Right cardiac atrium (tissue), 5 donors: ENCODE data around the gene CLMN. TPM values are rescaled to one million over a fixed set of nuclear protein-coding genes. Genes with fewer than 3 reads are reported as not detected.

Source experiments
- ATAC-seq, 2 donors: fragments of 200-7000 bp; cut with Tn5 transposase; one replicate each; pipeline versions ENCODE4 v1.8.0 to v1.9.1; 2020; ENCODE audit warnings: moderate library complexity in 2 of 2, mild to moderate bottlenecking in 1 of 2
- DNase-seq, 3 donors: peaks; one replicate each; pipeline ENCODE4 v3.0.0-alpha.2; 2020
- H3K27ac ChIP-seq: one replicate; pipeline ENCODE4 v1.5.1; 2013; ENCODE audit warnings: mild to moderate bottlenecking, low read length, control low read depth, moderate library complexity
- H3K27me3 ChIP-seq: one replicate; pipeline ENCODE4 v1.6.1; 2013; ENCODE audit not compliant: control insufficient read depth, insufficient read depth
- H3K4me1 ChIP-seq: one replicate; pipeline ENCODE4 v1.6.1; 2013; ENCODE audit warnings: low read length; ENCODE audit not compliant: control insufficient read depth, insufficient read depth
- H3K4me3 ChIP-seq: one replicate; pipeline ENCODE4 v1.5.1; 2013; ENCODE audit warnings: low read length, control low read depth
- H3K9me3 ChIP-seq: one replicate; pipeline ENCODE4 v1.6.1; 2013; ENCODE audit warnings: low read length; ENCODE audit not compliant: control insufficient read depth
- WGBS: extraction: QIAGEN DNeasy Blood & Tissue Kit; methylation state at CpG from one replicate; pipeline ENCODE4 v1.1.7; 2013; 5-methylcytosine and 5-hydroxymethylcytosine counted together
- intact Hi-C, 4 donors: fragments of 100-400 bp; cut with DNase I; formaldehyde crosslinking; loops; one replicate each; pipeline versions ENCODE4 v1.11.0 to v1.14.0; 2022 to 2023
- polyA plus RNA-seq: library from polyadenylated mRNA; stranded (reverse); fragments of 200-250 nt; gene quantifications from one replicate; pipeline ENCODE4 v1.2.3, GENCODE V29; 2013
- total RNA-seq, 4 donors: library from RNA; stranded (reverse); fragmentation: NEBNext Ultra II Directional; extraction: Animal tissue kit (Norgen Biotek cat#: 25700); gene quantifications; one replicate each; pipeline ENCODE4 v1.2.1, GENCODE V29; 2021
- donor health status: healthy with polysubstance abuse.
- donor health status: DM: no; HTN: yes; CAD: no.
- donor health status: DM: no; HTN: no; CAD: no.
- donor health status: DM: no; HTN: yes; CAD: no; lungs with severe emphysema.
- donor health status: DM: yes; HTN: yes; CAD: no.

The CLMN gene
- total and polyA plus RNA-seq, 5 donors, result 3.1 to 9.1 (median 6.4) TPM

DNA sequence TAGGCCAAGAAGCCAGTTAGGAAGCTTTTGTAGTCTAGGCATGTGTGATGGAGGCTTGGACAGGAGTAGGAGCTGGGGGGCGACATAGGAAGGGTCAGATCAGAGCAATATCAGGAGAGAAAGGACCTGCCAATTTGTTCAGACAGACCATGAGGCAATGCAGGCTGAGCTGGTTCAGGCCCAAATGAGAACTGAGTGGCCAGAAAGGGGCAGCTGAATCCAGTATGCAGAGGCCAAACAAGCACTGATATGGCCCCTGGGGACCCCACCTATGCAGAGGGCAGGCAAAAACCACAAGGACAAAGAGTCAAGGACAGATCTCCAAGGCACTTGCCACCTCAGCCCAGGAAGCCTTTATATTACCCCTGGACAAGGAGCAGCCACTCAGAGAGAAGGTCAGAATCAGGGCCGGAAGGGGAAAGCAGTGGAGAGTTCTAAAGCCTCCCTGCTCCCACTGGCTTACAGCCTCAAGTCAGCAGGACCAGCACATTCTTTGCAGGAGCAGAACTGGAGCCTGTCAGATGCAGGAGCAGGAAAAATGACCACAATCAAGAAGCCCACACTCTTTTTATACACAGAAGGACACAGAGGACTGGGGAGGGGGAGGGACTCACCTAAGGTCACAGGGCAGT lies 37.2 kb downstream of the CLMN start:
- H3K27me3 ChIP-seq, result no peaks in the 10 kb centered on the region
- intact Hi-C loops, result no loop called here
- no peaks in the 10 kb centered on the region for H3K4me1 ChIP-seq
- no peaks in the 10 kb centered on the region for H3K9me3 ChIP-seq
- no peak overlapping the region for H3K4me3 ChIP-seq
- peak in 1 of 2 donors; percentile 31 for ATAC-seq
- no peak for DNase-seq
- H3K27ac ChIP-seq, result no peak overlapping the region
- 51% methylated on average over 2 of the region's 2 CpGs for WGBS

DNA sequence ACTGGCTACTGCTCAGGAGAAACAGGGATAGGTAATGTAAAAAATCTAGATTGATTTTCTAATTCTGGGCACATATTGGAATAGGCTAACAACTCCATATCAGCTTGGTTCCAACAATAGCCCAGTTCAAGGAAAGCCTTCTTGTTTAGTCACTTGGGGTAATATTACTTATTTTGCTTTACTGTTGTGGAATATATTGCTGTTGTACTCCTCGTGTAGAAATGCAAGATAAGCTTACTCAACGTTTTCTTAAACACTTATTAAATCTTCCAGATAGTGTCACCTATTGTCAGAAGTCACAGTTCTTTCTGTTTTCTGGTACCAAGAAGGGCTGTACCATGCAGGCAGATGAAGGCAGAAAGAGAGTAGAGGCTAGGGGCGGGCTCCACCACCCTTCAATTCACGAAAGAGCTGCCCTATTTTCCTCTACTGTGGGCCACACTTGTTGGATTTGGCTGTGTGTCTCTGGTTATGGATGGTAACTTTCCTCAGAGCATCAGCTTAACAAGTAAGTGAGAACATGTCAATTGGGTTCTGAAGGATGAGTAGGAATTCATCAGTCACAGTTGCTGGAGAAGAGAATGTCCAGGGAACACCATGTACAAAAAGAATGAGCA lies 38.0 kb downstream of the CLMN start:
- Histone ChIP-seq H3K4me3 (no peak overlapping the region), H3K27me3 (no peaks in the 10 kb centered on the region), H3K4me1 (no peaks in the 10 kb centered on the region), H3K9me3 (no peaks in the 10 kb centered on the region), H3K27ac (no peak overlapping the region)
- intact Hi-C loops, result no loop called here
- no peak for DNase-seq
- WGBS, result 72% methylated on average over 4 of the region's 4 CpGs
- ATAC-seq, result no peak

DNA sequence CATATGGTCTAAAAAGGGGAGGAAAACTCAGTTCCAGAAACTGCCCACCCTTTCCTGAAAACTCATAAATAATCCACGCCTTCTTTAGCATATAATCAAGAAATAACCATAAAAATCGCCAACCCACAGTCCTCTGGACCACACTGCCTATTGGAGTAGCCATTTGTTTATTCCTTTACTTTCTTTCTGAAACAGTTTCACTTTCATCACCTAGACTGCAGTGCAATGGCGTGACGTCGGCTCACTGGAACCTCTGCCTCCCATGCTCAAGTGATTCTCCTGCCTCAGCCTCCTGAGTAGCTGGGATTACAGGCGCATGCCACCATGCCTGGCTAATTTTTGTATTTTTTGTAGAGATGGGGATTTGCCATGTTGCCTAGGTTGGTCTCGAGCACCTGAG lies 44.2 kb downstream of the CLMN start:
- H3K4me3 ChIP-seq, result no peak overlapping the region
- H3K27me3 ChIP-seq, result no peaks in the 10 kb centered on the region
- no peak overlapping the region for H3K27ac ChIP-seq
- WGBS, result 90% methylated on average over 7 of the region's 7 CpGs
- intact Hi-C loops, result no loop called here
- DNase-seq (no peak), ATAC-seq (no peak)
- H3K9me3 ChIP-seq, result no peaks in the 10 kb centered on the region
- no peaks in the 10 kb centered on the region for H3K4me1 ChIP-seq

DNA sequence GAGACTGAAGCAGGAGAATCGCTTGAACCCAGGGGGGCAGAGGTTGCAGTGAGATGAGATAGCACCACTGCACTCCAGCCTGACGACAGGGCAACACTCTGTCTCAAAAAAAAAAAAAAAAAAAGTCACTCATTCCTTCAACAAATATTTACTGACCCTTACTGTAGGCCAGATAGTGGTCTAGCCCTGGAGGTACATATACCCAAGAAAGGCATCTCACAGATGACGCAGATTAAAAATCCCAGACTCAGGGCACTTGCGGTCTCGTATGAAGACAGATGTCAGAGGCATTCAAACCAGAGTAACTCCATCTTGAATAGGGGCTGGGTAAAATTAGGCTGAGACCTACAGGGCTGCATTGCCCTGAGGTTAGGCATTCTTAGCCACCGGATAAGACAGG lies 44.8 kb downstream of the CLMN start:
- Histone ChIP-seq H3K27ac (no peak overlapping the region), H3K4me1 (no peaks in the 10 kb centered on the region), H3K4me3 (no peak overlapping the region), H3K9me3 (no peaks in the 10 kb centered on the region), H3K27me3 (no peaks in the 10 kb centered on the region)
- DNase-seq, result no peak
- intact Hi-C loops, result no loop called here
- no peak for ATAC-seq
- 90% methylated on average over 6 of the region's 6 CpGs for WGBS

DNA sequence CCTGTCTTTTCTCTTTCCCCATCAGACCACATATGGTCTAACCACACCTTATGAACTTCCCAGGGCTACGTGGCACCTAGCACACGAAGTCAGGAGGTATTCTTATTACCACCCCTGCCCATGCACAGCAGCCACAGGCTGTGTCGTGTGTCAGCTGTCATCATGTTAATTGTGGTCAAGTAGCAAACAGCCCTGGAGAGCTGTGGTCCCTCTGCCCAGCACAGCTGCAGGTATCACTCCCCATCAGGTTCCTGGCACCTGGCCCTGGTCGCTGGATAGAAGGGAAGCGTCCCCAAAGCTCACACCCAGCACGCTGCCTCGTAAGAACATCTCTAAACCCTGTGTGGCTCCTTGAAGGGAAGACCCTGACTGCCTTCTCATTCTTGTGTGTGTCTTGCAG lies 45.4 kb downstream of the CLMN start:
- no peak overlapping the region for H3K27ac ChIP-seq
- no peak for DNase-seq
- intact Hi-C loops, result no loop called here
- 87% methylated on average over 7 of the region's 7 CpGs for WGBS
- no peak overlapping the region for H3K4me3 ChIP-seq
- H3K4me1 ChIP-seq, result no peaks in the 10 kb centered on the region
- no peaks in the 10 kb centered on the region for H3K9me3 ChIP-seq
- ATAC-seq, result no peak
- no peaks in the 10 kb centered on the region for H3K27me3 ChIP-seq

DNA sequence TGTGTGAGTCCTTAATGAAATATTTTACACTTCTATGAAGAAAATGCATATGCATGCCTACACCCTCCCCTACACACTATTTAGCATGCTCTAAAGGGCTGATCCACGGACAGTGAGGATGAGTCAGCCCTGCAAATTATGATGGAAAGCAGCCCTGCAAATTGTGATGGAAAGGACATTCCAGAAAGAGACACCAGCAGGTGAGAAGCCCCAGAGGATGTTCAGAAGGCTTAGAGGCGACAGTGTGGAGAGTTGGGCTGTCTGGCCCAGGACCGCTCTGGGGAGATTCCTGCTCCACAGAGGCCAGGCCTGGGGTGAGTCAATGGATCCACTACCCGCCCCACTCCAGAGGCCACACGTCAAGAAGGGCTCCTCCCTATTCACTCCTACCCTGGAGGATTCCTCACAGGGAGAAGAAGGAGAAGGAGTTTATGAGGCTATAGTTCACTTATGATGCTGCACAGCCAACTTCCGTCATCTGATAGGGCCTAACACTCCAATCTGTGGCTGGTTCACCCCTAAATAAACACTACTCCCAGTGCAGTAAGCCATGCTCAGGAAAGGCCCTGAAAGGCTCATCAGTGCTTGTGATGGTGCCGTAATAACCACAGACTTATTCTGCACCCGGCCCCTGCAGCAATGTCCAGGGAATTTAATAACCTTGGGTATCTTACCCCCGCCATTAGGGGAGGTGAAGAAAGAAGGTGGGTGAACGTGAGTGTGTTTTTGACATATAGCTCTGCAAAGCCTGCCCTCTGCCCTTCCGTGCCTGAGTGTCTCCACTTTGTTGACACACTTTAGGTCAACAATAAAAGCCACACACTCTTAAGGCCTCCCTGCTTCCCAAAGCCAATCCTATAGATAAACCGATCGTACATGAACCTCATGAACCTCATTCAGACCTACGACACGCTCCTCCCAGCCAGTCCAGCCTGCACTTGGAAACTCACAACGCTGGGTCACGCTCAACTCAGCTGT lies 46.4 kb downstream of the CLMN start:
- Histone ChIP-seq H3K9me3 (no peaks in the 10 kb centered on the region), H3K4me3 (no peak overlapping the region), H3K27ac (no peak overlapping the region), H3K27me3 (no peaks in the 10 kb centered on the region), H3K4me1 (no peaks in the 10 kb centered on the region)
- intact Hi-C loops, result no loop called here
- ATAC-seq (no peak), DNase-seq (no peak)
- 90% methylated on average over 17 of the region's 17 CpGs for WGBS

DNA sequence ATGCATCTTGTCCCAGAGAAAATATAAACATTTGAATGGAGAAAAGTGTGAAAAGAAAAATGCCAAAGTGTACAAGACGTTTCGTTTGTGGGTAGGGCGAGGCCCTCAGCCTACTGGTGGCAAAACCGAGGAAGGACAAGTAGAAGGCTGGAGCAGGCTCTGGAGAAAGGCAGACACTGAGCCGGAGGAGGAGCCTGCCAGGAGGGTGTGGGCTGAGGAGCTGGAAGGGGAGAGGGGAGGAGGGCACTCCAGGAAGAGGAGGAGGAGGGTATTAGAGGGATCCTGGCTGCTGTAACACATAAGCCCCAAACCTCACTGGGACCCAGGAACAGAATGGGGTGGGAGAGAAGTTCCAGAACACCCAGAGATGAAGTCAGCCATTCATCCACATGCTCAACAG lies 47.7 kb downstream of the CLMN start:
- H3K27ac ChIP-seq, result no peak overlapping the region
- H3K9me3 ChIP-seq, result no peaks in the 10 kb centered on the region
- intact Hi-C loops, result no loop called here
- WGBS, result 85% methylated on average over 5 of the region's 5 CpGs
- H3K4me3 ChIP-seq, result no peak overlapping the region
- H3K4me1 ChIP-seq, result no peaks in the 10 kb centered on the region
- H3K27me3 ChIP-seq, result no peaks in the 10 kb centered on the region
- DNase-seq (no peak), ATAC-seq (no peak)

DNA sequence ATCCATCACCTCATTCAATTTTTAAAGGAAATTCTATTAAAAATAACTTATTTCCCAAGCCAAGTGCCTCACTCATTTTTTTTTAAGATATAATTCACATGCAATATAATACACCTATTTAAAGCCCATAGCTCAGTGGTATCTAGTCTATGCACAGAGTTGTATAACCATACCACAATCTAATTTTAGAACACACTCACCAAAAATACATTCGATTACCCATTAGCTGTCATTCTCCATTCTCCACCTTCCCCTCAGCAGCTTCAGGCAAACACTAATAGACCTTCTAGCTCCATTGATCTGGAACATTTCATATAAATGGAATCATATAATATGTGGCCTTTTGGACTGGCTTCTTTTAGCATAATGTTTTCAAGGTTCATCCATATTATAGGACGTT lies 49.5 kb downstream of the CLMN start:
- H3K4me1 ChIP-seq, result peaks cover 5% of the 10 kb centered on the region
- H3K9me3 ChIP-seq, result no peaks in the 10 kb centered on the region
- no peak overlapping the region for H3K4me3 ChIP-seq
- intact Hi-C loops, result no loop called here
- no peak overlapping the region for H3K27ac ChIP-seq
- ATAC-seq (no peak), DNase-seq (no peak)
- H3K27me3 ChIP-seq, result no peaks in the 10 kb centered on the region
- WGBS, result 73% methylated on average over 2 of the region's 2 CpGs

DNA sequence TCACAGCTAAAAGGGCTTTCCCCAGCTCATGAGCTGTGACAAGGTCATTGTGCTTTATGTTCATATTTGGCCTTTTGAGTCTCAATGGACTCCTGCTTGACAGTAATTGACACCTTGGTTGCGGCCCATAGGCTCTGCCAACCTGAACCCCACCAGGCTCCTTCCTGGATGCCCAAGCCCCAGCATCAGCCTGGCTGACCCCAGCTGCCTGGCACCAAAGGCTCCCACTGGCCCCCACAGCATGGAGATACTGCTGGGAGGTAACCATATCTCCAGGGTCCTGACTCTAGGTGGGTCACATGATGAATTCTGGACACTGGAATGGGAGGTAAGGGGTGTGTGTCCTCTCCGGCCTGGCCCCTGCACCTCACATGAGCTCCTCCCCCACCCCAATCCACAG lies 50.2 kb downstream of the CLMN start:
- Histone ChIP-seq H3K4me3 (no peak overlapping the region), H3K27me3 (no peaks in the 10 kb centered on the region), H3K4me1 (peaks cover 5% of the 10 kb centered on the region), H3K9me3 (no peaks in the 10 kb centered on the region), H3K27ac (no peak overlapping the region)
- intact Hi-C loops, result no loop called here
- 96% methylated on average over 2 of the region's 2 CpGs for WGBS
- no peak for DNase-seq
- ATAC-seq, result no peak

DNA sequence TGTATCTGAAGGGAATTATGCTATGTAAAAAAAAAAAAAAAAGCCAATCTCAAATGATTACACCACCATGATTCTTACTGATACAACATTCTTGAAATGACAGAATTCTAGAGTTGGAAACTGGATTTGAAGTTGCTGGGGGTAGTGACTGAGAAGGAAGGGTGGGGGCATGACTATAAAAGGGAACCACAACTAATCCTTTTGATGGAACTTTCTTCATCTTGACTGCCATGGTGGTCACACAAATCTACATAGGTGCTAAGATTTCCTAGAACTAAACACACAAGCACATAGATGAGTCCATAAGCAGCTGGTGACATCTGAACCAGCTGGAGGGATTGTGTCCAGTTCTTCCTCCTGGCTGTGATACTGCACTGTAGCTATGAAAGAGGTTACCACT lies 51.4 kb downstream of the CLMN start:
- intact Hi-C loops, result no loop called here
- no peak overlapping the region for H3K27ac ChIP-seq
- ATAC-seq (no peak), DNase-seq (no peak)
- peaks cover 5% of the 10 kb centered on the region for H3K4me1 ChIP-seq
- H3K27me3 ChIP-seq, result no peaks in the 10 kb centered on the region
- H3K9me3 ChIP-seq, result no peaks in the 10 kb centered on the region
- H3K4me3 ChIP-seq, result no peak overlapping the region

DNA sequence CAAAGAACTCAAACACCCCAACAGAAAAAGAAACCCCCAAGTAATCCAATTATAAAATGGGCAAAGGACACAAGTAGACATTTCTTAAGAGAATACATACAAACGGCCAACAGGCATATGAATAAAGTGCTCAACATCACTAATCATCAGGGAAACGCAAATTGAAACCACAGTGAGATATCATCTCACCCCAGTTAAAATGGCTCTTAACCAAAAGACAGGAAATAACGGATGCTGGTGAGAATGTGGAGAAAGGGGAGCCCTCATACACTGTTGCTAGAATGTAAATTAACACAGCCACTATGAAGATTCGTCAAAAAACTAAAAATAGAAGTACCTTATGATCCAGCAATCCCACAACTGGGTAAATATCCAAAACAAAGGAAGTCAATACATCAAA lies 52.4 kb downstream of the CLMN start:
- DNase-seq, result no peak
- no peak for ATAC-seq
- no peaks in the 10 kb centered on the region for H3K27me3 ChIP-seq

More for the DNA sequence above, 52.4 kb downstream of the CLMN start:
- Histone ChIP-seq H3K4me3 (no peak overlapping the region), H3K4me1 (peaks cover 5% of the 10 kb centered on the region), H3K9me3 (no peaks in the 10 kb centered on the region), H3K27ac (no peak overlapping the region)
- intact Hi-C loops, result no loop called here
- WGBS, result 71% methylated on average over 4 of the region's 4 CpGs
